ENCODE measurements around the gene PIK3R6. TPM values are rescaled to one million over a fixed set of nuclear protein-coding genes. Genes with fewer than 3 reads are reported as not detected.

PIK3R6 gene
- total and polyA plus RNA-seq, 2 of the 13 experiments (the other 11 are each of a cell fraction or from before 2014, with no cell fraction given): not detected

DNA sequence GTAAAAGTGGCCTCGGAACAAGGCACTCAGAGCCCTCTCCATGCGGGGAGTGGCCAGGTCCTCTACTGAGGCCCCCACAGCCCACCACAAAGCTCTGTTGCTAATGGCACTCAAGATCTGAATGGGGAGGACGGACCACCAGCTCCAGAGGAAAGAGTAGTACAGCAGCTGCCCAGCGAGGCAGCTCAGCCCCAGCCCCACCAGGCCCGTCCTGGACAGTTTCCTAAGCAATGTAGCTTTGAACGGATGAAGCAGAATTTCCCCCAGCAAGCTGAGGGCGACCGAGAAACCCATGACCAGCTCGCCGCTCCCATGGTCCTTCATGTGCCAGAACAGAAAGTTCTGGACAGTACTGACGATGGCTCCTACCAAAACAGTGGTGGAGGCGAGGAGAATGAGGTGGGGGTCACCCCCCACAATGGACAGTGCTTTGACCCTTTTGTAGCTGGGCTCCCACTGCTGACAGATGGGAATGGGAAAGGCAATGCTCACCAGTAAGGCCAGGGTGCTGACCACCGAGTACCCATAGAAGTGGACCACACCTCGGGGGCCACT is 69.8 kb downstream of the PIK3R6 start:
- Histone ChIP-seq H3K36me3 (replicated peaks in 1 of 2; ENCODE audit: control insufficient read depth in 1 of 2, insufficient read depth in 2 of 2, low read length in 2 of 2) (no peaks in the 10 kb centered on the region), H3K27me3 (ENCODE audit: control insufficient read depth in 1 of 2, insufficient read depth in 2 of 2, low read length in 2 of 2) (peaks cover 4 to 58% of the 10 kb centered on the region in 2 experiments), H3K4me3 (replicated peaks in 1 of 3; ENCODE audit: insufficient read depth in 1 of 3, low read depth in 2 of 3, low read length in 3 of 3) (no peak overlapping the region), H4K20me1 (ENCODE audit: insufficient read depth, low read length) (no peaks in the 10 kb centered on the region), H3K4me1 (ENCODE audit: insufficient read depth, low read length) (no peaks in the 10 kb centered on the region), H2AFZ (ENCODE audit: low read length) (no peak overlapping the region), H3K9ac (ENCODE audit: insufficient read depth, low read depth, low read length) (no peak overlapping the region), H3K79me2 (ENCODE audit: insufficient read depth, low read length) (no peaks in the 10 kb centered on the region), H3K9me3 (ENCODE audit: low read length) (no peaks in the 10 kb centered on the region), H3K27ac (ENCODE audit: extremely low read length, insufficient read depth, low read length) (no peak overlapping the region), H3K4me2 (ENCODE audit: low read depth, low read length) (no peak overlapping the region)
- TF ChIP-seq FOXK1 (CRISPR knock-in tag; IDR thresholded peaks at IDR 0.05; ENCODE audit: borderline replicate concordance, low read depth) (no peak), HDAC1 (CRISPR knock-in tag; IDR thresholded peaks at IDR 0.05) (no peak), ZNF160 (CRISPR knock-in tag; IDR thresholded peaks at IDR 0.05) (no peak), MIXL1 (CRISPR knock-in tag; IDR thresholded peaks at IDR 0.05) (no peak), TEAD2 (CRISPR knock-in tag; IDR thresholded peaks at IDR 0.05) (no peak), ZNF607 (CRISPR knock-in tag; IDR thresholded peaks at IDR 0.05; ENCODE audit: borderline replicate concordance) (no peak), MZF1 (CRISPR knock-in tag; IDR thresholded peaks at IDR 0.05; ENCODE audit: borderline replicate concordance) (no peak)
- TF ChIP-seq, protein P1, sequence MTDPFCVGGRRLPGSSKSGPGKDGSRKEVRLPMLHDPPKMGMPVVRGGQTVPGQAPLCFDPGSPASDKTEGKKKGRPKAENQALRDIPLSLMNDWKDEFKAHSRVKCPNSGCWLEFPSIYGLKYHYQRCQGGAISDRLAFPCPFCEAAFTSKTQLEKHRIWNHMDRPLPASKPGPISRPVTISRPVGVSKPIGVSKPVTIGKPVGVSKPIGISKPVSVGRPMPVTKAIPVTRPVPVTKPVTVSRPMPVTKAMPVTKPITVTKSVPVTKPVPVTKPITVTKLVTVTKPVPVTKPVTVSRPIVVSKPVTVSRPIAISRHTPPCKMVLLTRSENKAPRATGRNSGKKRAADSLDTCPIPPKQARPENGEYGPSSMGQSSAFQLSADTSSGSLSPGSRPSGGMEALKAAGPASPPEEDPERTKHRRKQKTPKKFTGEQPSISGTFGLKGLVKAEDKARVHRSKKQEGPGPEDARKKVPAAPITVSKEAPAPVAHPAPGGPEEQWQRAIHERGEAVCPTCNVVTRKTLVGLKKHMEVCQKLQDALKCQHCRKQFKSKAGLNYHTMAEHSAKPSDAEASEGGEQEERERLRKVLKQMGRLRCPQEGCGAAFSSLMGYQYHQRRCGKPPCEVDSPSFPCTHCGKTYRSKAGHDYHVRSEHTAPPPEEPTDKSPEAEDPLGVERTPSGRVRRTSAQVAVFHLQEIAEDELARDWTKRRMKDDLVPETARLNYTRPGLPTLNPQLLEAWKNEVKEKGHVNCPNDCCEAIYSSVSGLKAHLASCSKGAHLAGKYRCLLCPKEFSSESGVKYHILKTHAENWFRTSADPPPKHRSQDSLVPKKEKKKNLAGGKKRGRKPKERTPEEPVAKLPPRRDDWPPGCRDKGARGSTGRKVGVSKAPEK (CRISPR knock-in tag; IDR thresholded peaks at IDR 0.05; ENCODE audit: borderline replicate concordance): no peak
- TF ChIP-seq, protein P2, sequence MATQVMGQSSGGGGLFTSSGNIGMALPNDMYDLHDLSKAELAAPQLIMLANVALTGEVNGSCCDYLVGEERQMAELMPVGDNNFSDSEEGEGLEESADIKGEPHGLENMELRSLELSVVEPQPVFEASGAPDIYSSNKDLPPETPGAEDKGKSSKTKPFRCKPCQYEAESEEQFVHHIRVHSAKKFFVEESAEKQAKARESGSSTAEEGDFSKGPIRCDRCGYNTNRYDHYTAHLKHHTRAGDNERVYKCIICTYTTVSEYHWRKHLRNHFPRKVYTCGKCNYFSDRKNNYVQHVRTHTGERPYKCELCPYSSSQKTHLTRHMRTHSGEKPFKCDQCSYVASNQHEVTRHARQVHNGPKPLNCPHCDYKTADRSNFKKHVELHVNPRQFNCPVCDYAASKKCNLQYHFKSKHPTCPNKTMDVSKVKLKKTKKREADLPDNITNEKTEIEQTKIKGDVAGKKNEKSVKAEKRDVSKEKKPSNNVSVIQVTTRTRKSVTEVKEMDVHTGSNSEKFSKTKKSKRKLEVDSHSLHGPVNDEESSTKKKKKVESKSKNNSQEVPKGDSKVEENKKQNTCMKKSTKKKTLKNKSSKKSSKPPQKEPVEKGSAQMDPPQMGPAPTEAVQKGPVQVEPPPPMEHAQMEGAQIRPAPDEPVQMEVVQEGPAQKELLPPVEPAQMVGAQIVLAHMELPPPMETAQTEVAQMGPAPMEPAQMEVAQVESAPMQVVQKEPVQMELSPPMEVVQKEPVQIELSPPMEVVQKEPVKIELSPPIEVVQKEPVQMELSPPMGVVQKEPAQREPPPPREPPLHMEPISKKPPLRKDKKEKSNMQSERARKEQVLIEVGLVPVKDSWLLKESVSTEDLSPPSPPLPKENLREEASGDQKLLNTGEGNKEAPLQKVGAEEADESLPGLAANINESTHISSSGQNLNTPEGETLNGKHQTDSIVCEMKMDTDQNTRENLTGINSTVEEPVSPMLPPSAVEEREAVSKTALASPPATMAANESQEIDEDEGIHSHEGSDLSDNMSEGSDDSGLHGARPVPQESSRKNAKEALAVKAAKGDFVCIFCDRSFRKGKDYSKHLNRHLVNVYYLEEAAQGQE (IDR thresholded peaks at IDR 0.05; ENCODE audit: borderline replicate concordance in 1 of 2, low read depth in 1 of 2, low read length in 2 of 2): no peak
- no peak for FAIRE-seq
- POLR2A ChIA-PET: no interaction called here
- intact Hi-C loops (cut with micrococcal nuclease; ENCODE audit: unreplicated experiment): no loop called here
- no peak for ATAC-seq
- no TSS peak for BruUV-seq (replicated peaks)
- in situ Hi-C loops (cut with HindIII; ENCODE audit: extremely low pct_ligation_motif_present, low pct_unique_long_range_greater_than_20kb): loop anchor here (5.0 kb wide), 1 partner anchor 100 kb away; no protein-coding TSS in a partner anchor
- 32% methylated on average over 9 of the region's 14 CpGs for WGBS (ENCODE audit: low lambda C conversion rate)
- DNase-seq (ENCODE audit: low spot score): no peak
- CTCF ChIA-PET (ENCODE audit: low intra/inter-chr PET ratio, low total read pairs): no interaction called here

Data from HepG2 (cell line).